Fibroblast of skin of left biceps (primary cell): Measurements from ENCODE around the gene SLC25A53.
"Not testable (repeated sequence)": the region's sequence is repeated elsewhere in the genome, so short reads cannot be mapped to it uniquely, and the experiment has no call there.

Source experiments
- DNase-seq, 2 experiments: peaks; one replicate each; pipeline ENCODE4 v3.0.0-alpha.2; 2013; ENCODE audit warnings: low read depth in 2 of 2

Gene SLC25A53

DNA sequence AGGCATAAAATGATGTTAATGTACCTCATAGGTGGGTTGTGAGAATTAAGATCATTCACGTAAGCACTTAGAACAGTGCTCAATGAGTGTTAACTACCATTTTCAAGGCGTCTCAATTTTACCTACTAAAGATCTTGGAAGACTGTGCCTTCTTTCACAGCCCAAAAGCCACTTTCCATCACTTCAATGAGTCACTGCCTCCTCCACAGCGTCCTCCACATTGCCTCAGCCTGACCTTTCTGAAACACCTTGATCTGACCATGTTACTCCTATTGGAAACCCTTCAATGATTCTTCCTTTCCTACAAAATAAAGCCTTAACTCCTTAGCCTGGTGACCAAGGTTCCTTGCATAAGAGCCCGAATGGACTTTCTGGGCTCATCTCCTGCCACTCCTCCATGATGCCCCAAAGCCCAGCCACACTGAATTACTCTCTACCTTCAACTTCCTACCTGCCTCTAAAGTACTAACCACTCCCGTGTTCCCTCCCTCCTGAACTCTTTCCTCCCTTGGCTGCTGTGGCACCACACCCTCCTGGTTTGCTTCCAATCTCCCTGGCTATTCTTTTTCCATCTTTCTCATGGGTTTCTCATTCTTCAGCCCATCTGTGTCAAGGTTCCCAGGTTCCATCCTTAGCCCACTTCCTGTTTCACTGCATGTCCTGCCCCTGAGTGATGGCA, 22.1 kb downstream of the SLC25A53 start:
- no peak for DNase-seq

DNA sequence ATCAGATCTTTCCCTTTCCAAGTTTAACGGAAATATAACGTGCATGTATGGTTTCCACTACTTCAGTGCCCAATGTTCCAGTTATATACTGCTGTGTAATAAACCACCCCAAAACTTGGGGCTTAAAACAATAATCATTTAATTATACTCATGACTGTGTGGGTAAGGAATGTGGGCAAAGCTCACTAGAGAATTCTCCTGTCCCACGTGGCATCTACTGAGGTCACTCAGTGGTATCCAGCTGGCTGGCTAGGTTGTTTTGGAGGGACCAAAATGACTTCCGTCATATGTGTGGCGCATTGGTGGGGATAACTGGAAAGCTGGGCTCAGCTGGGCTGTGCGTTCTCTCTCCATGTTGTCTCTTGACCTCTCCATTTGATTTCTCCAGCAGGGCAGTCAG, 26.0 kb downstream of the SLC25A53 start:
- no peak for DNase-seq

DNA sequence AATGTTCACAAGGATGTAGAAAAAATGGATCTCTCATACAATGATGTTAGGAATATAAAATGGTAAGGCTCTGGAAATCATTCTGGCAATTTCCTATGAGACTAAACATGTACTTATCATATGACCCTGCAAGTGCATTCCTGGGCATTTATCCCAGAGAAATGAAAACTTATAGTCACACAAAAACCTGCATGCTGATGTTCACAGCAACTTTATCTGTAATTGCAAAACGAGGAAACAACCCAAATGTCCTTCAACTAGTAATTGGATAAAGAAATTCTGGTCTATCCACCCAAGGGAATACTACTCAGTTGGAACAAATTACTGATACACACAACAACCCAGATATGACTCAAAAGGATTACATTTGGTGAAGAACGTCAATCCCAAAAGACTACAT, 30.0 kb downstream of the SLC25A53 start:
- no peak for DNase-seq

DNA sequence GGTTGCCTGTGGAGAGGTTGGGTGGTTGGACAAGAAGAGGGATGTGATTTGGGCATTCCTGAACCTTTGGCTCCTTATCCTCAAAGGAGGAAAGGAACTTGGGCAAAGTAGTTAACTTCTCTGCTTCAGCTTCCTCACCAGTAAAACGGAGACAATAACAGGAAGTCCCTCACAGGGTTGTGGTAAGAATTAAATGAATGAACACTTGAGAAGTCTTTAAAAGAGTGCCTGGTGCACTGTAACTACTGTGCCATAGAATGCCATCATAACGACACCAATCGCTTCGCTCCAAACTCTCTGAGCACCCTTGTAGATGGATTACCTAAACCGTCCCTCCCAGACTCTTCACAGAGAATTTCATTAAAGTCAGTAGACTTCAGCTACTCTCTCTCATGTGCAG, 34.0 kb downstream of the SLC25A53 start:
- DNase-seq, result no peak

DNA sequence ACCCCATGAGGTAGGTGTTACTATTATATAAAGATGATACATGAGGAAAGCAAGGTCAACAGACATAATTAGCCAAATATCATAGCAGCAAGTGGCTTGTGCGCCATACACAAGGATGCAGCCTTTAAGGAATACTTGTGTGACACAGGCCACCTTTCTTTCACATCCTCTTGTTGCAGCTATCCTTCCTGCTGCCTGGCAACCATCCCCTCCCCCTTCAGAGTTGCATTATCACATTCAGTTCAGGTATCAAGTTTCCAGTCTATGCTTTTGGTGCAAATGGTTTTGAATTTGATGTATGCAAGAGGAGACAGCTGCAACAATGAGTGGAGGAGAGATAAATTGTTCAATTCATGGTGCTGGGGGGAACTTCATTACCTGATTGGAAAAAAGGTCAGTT, 38.0 kb downstream of the SLC25A53 start:
- no peak for DNase-seq

DNA sequence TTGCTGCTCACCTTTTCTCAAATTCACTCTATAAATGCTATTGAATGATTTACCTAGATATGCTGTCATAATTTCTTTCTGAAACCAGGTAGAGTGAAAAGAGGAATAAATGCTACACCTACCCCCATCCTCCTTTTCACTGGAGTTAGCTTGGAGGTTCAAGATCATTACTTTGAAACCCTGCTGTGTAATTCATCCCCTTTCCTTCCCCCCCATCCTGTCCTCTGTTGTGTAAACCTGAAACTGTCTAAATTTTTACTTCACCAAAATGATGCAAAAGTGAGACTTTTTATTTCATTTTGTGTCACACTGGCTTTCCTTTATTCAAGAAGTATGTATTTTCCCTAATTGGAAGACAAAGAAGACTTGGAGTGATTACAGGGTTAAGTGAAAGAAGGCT, 39.0 kb downstream of the SLC25A53 start:
- no peak for DNase-seq

DNA sequence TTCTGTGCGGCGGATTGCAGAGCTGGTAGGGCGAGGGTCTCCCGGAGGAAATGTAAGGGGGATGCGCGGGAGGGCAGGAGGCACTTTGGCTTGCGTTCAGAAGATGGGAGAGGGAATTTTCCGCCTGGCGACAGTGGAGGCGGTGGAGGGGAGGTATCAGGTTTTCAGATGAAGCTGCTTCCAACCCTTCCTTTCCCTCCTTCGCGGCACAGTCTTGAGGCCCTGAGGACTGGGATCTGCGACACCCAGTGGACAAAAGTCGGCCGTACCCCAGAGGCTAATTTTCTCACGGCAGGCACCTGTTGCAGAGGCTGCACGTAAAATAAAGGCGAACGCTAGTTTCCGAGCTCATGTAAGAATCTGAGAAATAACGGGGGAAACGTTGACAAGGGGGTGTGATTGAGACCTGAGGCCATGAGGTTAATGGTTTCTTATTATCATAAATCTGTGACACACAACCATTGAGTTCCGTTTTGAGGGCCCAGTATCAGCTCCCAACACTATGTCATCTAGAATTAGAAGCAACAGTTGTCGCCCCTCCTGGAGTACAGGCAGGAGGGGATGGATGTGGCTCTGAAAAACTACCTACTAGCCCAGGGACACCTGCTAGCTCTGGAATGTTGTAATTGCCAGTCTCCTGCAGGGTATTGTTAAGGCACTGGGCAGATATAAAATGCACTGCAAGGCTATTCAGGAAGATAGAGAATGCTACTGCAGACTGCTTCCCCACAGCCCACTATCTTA, 43.4 kb downstream of the SLC25A53 start:
- no peak for DNase-seq

DNA sequence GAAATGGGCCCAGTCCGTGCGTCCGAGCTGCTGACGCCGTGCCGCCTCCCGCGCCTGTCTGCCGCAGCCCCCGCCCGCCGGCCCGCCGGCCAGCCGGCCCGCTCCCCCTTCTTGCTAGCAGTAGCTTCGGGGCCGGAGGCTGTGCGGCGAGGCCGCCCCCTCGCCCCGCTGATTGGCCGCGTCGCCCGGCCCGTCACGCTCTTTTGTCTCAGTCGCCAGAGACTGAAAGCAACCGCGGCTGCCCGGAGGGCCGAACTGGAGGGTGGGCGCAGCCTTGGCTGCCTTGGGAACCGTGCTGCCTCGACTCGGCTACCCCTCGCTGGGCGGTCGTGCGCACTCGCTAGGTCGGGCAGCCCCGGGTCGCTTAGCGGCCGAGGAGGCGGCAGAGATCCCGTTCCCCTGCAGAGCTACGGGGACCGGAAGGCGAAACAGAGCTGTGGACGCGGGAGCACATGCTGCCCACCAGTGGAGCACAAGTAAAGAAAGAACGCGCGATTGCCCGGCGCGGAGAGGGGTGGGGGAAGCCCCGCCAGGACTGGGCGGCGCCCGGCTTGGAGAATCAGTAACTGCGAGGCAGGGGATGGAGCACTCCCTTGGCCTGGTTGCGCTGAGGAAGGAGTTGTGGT, 44.4 kb downstream of the SLC25A53 start, which contains the start of gene ZCCHC18:
ZCCHC18 (plus strand) TSS at position 198 of the 626 bp plus-strand sequence. CDS start 1,589 bp downstream, outside the sequence.
- DNase-seq, result no peak

DNA sequence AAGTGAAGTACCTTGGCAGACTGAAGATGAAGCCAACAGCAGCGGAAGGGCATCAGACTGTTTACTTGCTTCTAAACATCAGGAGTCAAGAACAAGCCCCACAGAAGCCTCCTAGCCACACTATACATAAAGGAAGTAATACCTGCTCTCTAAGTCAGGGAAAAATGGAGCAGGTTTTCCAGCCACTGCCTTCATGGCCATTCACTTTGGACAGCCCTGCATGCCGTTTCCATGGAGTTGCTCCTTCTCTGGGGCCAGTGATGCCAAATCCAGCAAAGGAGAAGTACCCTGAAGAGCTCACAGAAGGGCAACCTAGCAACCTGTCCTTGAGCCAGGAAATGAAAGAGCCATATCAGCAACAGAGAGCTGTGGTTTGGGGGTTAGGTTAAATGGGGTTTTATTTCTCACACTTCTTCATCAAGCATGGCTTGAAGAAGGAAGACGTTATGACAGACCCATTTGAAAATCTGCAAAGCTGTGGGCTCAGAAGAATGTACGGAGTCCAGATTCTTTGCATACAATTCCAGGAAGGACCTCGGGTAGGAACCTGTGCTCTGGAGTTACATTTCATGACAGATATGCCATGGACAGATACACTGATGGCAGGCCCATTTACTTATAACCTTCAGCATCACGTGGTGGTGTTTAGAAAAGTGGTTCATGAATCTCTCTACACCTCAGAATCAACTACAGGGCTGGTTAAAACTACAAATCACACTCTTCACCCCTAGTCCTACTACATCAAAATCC, 46.1 kb downstream of the SLC25A53 start:
- DNase-seq, result not testable (repeated sequence)

DNA sequence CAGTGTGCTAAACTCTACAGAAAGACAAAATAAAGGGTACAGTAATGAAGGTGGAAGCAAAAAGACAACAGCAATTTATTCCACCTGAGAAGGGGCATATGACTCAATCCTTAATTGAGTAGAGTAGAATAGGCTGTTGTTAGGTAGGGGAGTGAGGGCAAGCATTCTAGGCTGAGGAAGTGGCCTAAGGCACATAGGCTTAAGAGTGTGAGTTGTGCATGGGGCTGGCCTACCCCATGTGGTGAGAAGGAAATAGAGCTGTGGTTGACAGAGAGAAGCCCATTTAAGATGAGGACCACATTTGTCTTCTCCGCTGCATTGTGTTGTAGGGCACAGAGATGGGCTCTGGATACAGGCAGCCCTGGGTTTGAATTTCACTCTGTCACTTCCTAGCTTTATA, 47.9 kb downstream of the SLC25A53 start:
- DNase-seq, result no peak

DNA sequence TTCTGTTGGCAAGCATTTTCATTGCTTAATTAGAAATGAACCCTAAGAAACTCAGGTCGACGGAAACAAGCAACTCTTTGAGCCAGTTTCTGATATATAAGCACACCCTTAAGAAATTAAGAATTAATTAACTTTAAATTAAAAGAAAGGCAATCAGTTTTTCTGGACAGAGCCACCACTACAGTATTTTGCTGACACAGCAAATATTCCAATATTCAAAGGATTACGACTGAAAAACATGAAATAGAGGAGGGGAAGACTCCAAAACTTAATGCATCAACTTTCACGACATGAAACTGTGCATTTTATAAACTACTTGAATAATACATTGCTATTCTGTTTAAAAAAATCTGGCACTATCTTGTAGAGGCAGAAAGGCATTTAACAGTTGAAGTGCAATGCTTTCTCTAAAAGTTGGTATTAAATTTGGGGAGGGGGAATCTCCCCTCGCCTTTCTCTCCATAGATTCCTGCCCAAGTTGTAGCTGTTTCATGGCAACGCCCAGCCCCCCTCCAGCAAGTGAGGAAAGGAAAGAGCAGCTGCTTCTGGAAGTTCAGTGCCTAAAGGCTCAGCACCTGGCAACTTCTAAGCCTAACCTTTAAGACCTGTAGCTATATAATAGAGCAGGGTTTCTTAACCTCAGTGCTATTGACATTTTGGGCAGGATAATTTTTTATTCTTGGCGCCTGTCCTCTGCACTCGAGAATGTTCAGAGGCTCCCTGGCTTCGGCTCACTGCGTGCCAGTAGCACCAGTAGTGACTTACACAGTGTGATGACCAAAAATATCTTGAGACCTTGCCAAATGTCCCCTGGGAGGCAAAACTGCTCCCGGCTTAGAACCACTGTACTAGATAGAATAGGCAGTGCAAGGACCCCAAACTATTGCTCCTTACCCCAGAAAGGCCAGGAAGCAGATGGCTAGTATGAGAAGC, 51.2 kb downstream of the SLC25A53 start:
- DNase-seq, result no peak

DNA sequence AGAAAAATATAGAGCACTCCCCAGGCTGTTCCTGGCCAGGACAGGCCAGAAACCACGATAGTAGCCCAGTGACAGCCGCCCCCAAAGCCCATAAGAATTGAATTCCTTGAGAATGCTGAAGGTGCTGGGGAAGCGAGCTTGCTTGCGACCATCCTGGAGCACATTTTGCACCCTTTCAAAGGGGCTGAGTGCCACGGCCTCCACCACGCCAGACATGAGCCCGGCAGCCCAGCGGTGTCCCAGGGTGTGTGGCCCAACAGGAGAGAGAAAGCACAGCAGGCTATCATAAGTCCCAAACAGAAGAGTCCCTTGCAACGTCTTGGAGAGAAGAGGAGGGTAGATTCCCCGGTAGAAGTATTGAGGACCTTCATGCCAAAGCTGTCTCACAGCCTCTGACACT, 52.1 kb downstream of the SLC25A53 start:
- no peak for DNase-seq

DNA sequence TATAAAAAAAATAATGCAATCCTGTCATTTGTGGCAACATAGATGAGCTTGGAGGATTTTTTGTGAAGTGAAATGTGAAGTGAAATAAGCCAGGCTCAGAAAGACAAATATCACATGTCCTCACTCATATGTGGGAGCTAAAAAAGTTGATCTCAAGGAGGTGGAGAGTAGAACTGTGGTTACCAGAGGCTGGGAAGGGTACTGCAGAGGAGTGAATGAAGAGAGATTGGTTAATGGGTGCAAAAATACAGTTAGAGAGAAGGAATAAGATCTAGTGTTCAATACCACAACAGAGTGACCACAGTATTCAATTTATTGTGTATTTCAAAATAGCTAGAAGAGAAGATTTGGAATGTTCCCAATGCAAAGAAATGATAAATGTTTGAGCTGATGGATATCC, 57.9 kb downstream of the SLC25A53 start:
- no peak for DNase-seq

DNA sequence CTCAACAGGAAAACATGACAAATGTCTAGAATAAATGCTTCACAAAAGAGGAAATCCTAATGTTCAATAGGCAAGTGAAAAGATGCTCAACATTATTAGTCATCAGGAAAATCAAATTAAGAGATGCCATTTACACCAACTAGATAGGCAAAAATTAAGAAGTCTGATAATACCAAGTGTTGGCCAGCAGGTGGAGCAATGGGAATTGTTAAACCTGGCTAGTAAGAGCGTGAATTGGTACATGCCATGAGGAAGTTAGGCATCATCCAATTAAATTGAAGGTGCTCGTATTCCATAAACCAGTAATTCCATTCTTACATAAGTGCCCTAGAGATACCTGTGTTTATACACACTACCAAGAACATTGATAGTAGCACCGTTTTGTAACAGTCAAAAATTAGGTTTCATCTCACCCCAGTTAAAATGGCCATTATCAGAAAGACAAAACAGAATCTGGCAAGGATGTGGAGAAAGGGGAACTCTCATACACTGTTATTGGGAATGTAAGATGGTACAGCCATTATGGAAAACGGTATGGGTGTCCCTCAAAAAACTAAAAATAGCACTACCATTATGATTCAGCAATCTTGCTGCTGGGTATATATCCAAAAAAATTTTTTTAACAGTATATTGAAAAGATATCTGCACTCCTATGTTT, 58.5 kb downstream of the SLC25A53 start:
- DNase-seq, result no peak

DNA sequence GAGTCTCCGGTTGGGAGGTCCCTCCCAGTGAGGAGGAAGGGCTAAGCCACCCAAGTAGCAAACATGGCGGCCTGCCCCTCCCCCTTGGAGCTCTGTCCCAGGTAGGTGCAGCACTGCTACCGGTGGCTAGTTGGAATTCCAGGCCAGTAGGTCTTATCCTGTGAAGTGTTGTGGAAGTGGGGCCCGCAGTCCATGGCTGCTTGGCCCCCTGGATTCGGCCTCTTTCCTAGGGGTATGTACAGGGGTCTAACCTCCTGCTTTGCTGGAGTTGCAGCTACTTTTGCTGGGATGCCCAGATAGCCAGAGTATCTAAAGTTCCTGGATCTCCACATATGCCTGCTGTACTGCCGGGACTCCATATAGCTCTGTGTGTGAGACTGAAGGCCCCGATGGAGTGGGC, 70.9 kb downstream of the SLC25A53 start:
- no peak for DNase-seq

DNA sequence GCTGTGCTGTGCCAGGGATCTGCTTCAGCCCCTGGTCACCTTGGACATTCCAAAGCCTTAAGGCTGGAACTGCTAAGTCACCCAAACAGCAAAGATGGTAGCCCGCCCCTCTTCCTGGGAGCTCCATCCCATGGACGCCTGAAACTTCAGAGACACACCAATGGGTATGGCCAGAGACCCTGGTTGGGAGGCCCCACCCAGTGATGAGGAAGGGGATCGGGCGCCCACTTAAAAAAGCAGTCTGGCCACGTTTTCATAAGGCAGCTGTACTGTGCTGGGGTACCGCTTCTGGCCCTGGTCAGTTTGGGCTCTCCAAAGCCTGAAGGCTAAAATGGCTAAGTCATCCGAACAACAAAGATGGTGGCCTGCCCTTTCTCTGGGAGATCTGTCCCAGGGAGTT, 71.3 kb downstream of the SLC25A53 start:
- no peak for DNase-seq

DNA sequence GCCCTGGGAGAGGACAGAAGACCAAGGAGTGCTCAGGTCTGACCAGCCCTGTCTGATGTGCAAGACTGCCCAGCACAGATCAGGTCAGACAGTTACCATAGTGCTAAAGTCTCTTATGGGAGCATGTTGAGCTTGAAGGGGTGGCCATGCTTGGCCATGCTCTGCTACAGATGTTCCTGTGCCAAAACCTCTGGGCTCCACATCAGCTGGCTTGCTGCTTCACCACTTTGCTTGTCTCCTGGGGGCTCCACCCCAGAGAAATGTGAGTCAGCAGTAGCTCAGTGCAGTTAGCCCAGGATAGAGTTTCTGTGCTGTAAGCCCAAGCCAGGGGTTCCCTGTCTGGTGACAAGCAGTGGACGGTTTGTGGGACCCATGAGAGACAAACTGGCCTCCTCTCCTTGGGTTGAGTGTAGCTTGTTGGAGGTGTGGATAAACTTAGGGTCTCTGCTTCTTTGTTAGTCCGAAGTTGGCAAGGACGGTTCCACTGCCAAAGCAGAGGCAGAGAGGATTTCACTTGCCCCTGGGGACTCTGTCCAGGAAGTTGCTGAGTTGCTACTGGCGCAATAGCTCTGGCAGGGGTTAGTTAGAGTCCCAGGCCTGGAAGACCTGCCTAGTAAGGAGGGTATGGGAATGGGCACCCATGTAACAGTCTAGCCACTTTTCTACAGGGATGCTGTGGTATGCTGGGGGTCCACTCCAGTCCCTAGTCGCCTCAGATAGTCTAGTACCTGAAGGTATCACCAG, 72.1 kb downstream of the SLC25A53 start:
- DNase-seq, result no peak

DNA sequence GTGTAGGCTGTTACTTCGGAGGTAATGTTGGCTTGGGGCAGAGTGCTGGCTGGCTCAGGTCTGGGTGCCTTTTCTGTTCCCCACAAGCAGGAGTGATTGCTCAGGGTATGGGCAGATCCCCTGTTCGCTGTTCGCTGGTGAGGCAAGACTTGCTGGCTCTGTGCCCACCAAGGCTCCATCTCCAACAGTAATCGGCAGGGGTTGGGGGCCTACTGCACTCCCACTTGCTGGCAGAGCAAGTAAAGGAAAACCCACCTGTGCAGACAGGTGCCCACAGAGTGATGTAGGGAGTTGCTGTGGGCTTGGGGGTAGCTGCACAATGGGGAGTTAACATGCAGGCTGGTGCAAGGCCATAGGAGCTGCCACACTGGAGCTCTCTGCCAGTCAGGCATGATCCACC, 72.7 kb downstream of the SLC25A53 start:
- DNase-seq, result no peak

DNA sequence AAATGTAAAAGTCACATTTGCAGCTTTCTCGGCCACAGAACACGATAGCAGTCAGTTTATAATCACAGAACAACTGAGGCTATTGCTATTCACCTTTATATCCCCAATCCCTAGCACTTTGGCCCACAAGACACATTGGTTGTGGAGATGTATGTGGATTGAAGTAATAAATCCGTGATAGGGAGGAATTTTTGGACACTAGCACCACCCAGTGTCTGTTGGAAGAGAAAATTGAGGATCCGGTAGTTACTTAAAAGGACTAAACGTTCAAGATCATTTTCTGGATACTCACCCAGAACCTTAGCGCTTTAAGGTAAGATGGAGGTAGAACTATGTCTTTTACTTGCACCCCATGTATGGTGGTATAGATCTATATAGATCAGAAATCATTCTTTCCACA, 79.0 kb downstream of the SLC25A53 start:
- DNase-seq, result not testable (repeated sequence)
